A673 (cell line): ENCODE data around the gene TEX26. TPM values are rescaled to one million over a fixed set of nuclear protein-coding genes. Genes with fewer than 3 reads are reported as not detected.
A peak's percentile ranks its signal among the peaks of the same experiment; 100 is the strongest.

Experiments used
- BruUV-seq: library from RNA; stranded (reverse); fragments of 400-500 nt; replicated peaks from 2 replicates; lab custom pipeline; 2021; lab: Mats Ljungman, UMichigan
- CTCF ChIA-PET: fragments of 300-600 bp; sonication (Branson Sonifier 250); formaldehyde crosslinking; loops from one replicate; lab custom pipeline; 2022; ENCODE audit warnings: antibody characterized with exemption; lab: Charles Lee
- POLR2A ChIA-PET: fragments of 300-600 bp; sonication (Branson Sonifier 250); formaldehyde crosslinking; loops from one replicate; lab custom pipeline; 2022; ENCODE audit warnings: antibody characterized with exemption; ENCODE audit not compliant: low non-redundant PET; lab: Charles Lee
- DNase-seq: peaks from one replicate; pipeline ENCODE4 v3.0.0-alpha.2; 2015; ENCODE audit warnings: low spot score
- H3K27ac ChIP-seq: fragments of 200-600 bp; sonication (generic); 2 replicates; pipeline ENCODE4 v1.5.1; 2016; ENCODE audit warnings: mixed run types, low read depth, mild to moderate bottlenecking, mixed read lengths, antibody characterized with exemption, low read length; ENCODE audit not compliant: poor library complexity, severe bottlenecking
- H3K27me3 ChIP-seq: fragments of 200-600 bp; sonication (generic); replicated peaks from 2 replicates; pipeline ENCODE4 v1.6.1; 2017; ENCODE audit warnings: mixed run types, low read depth, mild to moderate bottlenecking, mixed read lengths, antibody characterized with exemption, low read length; ENCODE audit not compliant: insufficient read depth, poor library complexity
- H3K36me3 ChIP-seq: fragments of 200-600 bp; sonication (generic); 2 replicates; pipeline ENCODE4 v1.6.1; 2016; ENCODE audit warnings: mixed run types, mild to moderate bottlenecking, mixed read lengths, antibody characterized with exemption, low read length; ENCODE audit not compliant: insufficient read depth, poor library complexity, severe bottlenecking
- H3K4me1 ChIP-seq: fragments of 200-600 bp; sonication (generic); 2 replicates; pipeline ENCODE4 v1.6.1; 2017; ENCODE audit warnings: mixed run types, mild to moderate bottlenecking, mixed read lengths, antibody characterized with exemption, low read length; ENCODE audit not compliant: insufficient read depth, poor library complexity, severe bottlenecking
- H3K4me3 ChIP-seq: fragments of 200-600 bp; sonication (generic); 2 replicates; pipeline ENCODE4 v1.5.1; 2016; ENCODE audit warnings: low read depth, mixed run types, mild to moderate bottlenecking, mixed read lengths, low read length; ENCODE audit not compliant: poor library complexity, severe bottlenecking
- H3K9me3 ChIP-seq: fragments of 200-600 bp; sonication (generic); 2 replicates; pipeline ENCODE4 v1.6.1; 2016; ENCODE audit warnings: mixed run types, low read depth, mild to moderate bottlenecking, mixed read lengths, antibody characterized with exemption, low read length; ENCODE audit not compliant: poor library complexity, severe bottlenecking
- EZH2 ChIP-seq: fragments of 200-600 bp; sonication (generic); IDR thresholded peaks from 2 replicates; pipeline ENCODE4 v1.6.1; 2017; ENCODE audit warnings: borderline replicate concordance, low read depth, mild to moderate bottlenecking, mixed read lengths, antibody characterized with exemption, low read length; ENCODE audit not compliant: poor library complexity, severe bottlenecking
- intact Hi-C: fragments of 100-400 bp; cut with micrococcal nuclease; formaldehyde crosslinking; loops from one replicate; pipeline ENCODE4 v1.10.0; 2022; ENCODE audit not compliant: unreplicated experiment
- total RNA-seq: library from RNA; stranded (reverse); gene quantifications from 2 replicates; pipeline ENCODE4 v1.2.3, GENCODE V29; 2021
- TF ChIP-seq, protein P1 (sequence below): fragments of 300-800, 200-600 bp; sonication (generic); conservative IDR thresholded peaks from 2 replicates; pipeline ENCODE4 v1.5.1; 2017; ENCODE audit warnings: low read depth, mild to moderate bottlenecking, antibody characterized with exemption, low read length, moderate library complexity, mixed read lengths

The TEX26 gene
- total RNA-seq, 1 experiment from 2014 or later: not detected

DNA sequence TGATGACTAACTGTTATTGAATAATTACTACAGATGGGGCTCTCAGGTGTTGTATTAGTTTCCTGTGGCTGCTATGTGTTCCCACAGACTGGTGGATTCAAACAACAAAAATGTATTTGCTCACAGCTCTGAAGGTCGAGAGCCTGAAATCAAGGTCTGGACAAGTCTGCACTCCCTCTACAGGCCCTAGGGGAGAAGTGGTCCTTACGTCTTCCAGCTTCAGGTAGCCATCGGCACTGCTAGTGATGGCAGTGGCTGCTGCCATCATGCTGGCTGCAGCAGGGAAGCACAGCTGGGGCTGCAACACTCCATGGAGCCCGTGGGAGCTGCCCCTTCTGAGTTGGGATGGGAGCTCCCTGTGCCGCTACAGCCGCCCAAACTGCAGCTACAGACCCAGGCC lies 1.9 kb downstream of the TEX26 start:
- Histone ChIP-seq H3K4me3 (no peak overlapping the region), H3K4me1 (no peaks in the 10 kb centered on the region), H3K36me3 (no peaks in the 10 kb centered on the region), H3K27me3 (no peaks in the 10 kb centered on the region), H3K9me3 (no peaks in the 10 kb centered on the region), H3K27ac (no peak overlapping the region)
- ChIA-PET CTCF (no interaction called here), POLR2A (no interaction called here)
- intact Hi-C loops: no loop called here
- BruUV-seq: no TSS peak
- no peak for TF ChIP-seq EZH2
- TF ChIP-seq, protein P1, sequence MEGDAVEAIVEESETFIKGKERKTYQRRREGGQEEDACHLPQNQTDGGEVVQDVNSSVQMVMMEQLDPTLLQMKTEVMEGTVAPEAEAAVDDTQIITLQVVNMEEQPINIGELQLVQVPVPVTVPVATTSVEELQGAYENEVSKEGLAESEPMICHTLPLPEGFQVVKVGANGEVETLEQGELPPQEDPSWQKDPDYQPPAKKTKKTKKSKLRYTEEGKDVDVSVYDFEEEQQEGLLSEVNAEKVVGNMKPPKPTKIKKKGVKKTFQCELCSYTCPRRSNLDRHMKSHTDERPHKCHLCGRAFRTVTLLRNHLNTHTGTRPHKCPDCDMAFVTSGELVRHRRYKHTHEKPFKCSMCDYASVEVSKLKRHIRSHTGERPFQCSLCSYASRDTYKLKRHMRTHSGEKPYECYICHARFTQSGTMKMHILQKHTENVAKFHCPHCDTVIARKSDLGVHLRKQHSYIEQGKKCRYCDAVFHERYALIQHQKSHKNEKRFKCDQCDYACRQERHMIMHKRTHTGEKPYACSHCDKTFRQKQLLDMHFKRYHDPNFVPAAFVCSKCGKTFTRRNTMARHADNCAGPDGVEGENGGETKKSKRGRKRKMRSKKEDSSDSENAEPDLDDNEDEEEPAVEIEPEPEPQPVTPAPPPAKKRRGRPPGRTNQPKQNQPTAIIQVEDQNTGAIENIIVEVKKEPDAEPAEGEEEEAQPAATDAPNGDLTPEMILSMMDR: 0 out of 2 replicates have a peak, but pooled peaks have one; percentile 16
- DNase-seq: no peak

DNA sequence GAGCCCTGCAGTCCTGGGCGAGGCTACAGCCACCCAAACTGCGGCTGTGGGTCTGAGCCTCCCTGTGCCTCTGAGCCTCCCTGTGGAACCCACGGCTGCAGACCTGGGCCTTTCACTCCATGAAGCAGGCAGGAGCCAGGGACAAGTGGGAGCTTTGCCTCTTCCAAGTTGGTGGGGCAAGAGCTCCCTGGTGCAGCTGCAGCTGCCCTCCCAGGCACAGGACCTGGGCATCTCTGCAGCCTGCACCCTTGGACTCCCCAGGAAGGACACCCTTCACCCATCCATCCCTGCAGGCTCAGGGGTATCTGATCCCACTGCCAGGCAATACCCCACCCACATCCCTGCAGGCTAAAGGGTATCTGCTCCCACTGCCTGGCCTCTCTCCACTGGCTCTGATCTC lies 2.3 kb downstream of the TEX26 start:
- ChIA-PET POLR2A (no interaction called here), CTCF (no interaction called here)
- Histone ChIP-seq H3K4me3 (no peak overlapping the region), H3K36me3 (no peaks in the 10 kb centered on the region), H3K27me3 (no peaks in the 10 kb centered on the region), H3K9me3 (no peaks in the 10 kb centered on the region), H3K27ac (no peak overlapping the region), H3K4me1 (no peaks in the 10 kb centered on the region)
- TF ChIP-seq, protein P1: no peak
- TF ChIP-seq EZH2: no peak
- no TSS peak for BruUV-seq
- no peak for DNase-seq
- intact Hi-C loops: no loop called here

DNA sequence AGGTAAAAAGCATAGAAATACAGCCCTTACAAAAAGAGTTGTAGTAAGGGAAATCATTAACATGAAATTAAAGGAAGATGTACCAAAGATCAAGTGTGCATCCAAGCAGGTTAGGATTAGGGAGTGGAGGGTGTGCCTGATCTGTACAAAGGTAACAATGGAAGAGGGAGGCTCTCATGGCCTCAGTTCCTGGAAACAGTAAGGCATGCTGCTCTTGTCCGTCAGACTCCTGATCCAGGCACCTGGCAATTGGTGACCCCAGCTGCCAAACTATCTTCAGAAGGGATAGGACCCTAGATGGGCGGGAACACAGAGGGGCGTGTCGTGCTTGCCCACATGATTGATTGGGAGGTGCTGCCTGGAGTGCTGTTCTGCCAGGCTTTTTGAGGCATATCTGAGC lies 4.5 kb downstream of the TEX26 start:
- CTCF ChIA-PET: no interaction called here
- no peaks in the 10 kb centered on the region for H3K27me3 ChIP-seq
- BruUV-seq: no TSS peak
- H3K36me3 ChIP-seq: no peaks in the 10 kb centered on the region
- POLR2A ChIA-PET: no interaction called here
- intact Hi-C loops: no loop called here
- TF ChIP-seq EZH2: no peak
- TF ChIP-seq, protein P1: no peak
- H3K27ac ChIP-seq: no peak overlapping the region
- H3K4me1 ChIP-seq: no peaks in the 10 kb centered on the region
- DNase-seq: no peak
- H3K4me3 ChIP-seq: no peak overlapping the region
- H3K9me3 ChIP-seq: no peaks in the 10 kb centered on the region
